ENCODE data around the gene WDR86. TPM values are rescaled to one million over a fixed set of nuclear protein-coding genes. Genes with fewer than 3 reads are reported as not detected.

Gene WDR86
- total RNA-seq, 1 experiment from 2014 or later: not detected

DNA sequence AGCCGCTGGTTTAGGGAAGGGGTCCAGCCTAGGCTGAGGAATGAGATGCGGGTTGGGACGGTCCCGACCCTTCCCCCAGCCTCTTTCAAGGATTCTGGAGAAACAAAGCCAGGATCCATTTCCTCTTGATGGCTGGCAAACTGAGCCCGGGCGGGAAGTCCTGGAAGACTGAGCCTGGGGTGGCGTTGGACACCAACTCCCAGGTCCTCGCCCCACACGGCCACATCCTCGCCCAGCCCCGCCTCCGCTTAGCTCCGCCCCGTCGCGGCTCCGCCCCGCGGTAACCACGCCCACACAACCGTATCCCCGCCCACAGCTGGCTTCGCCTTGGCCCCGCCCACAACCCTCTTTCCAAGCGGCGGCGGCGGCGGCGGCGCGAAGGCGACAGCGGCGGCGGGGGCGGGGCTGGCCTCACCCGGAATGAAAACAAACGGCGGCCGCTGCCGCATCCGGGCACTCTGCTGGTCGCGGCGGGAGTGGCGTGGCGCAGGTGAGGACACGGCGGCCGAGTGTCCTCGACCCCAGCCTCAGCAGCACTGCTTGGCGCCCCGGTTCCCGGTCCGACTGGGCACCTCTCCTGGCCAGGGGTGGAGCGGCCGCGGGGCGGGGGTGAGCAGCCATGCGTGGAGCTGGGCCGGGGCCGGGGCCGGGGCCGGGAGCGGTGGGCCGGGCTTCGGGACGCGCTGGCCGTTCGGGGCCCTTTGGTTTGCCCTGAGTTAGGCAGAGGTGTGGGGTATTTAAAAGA lies 68.3 kb downstream of the WDR86 start, which contains the start of gene NUB1:
Gene NUB1, plus strand, starts transcription at position 456 of the 745 bp plus-strand sequence. CDS start 3,538 bp downstream, outside the sequence.
- Histone ChIP-seq H3K4me2 (ENCODE audit: low read length) (peak within 1 kb of the TSS; percentile 74), H3K27ac (ENCODE audit: low read depth, low read length) (peak within 1 kb of the TSS; percentile 40), H3K4me1 (ENCODE audit: control insufficient read depth in 1 of 2, insufficient read depth in 2 of 2, low read length in 2 of 2) (peaks cover 18 to 26% of the 10 kb centered on the region in 2 experiments), H3K36me3 (ENCODE audit: control insufficient read depth in 1 of 2, insufficient read depth in 2 of 2, low read length in 2 of 2) (peaks cover 2 to 10% of the 10 kb centered on the region in 2 experiments; a peak in 1 of 4 replicates), H4K20me1 (ENCODE audit: insufficient read depth) (no peaks in the 10 kb centered on the region), H3K9ac (ENCODE audit: low read length) (peak within 1 kb of the TSS; percentile 68), H3K9me2 (ENCODE audit: insufficient read depth) (no peaks in the 10 kb centered on the region), H3K9me3 (ENCODE audit: control insufficient read depth in 1 of 2, insufficient read depth in 1 of 2, low read depth in 1 of 2, low read length in 2 of 2) (no peaks in the 10 kb centered on the region), H3K27me3 (ENCODE audit: insufficient read depth, low read length) (no peaks in the 10 kb centered on the region), H2AFZ (ENCODE audit: low read depth, low read length, poor library complexity, severe bottlenecking) (peak within 1 kb of the TSS; percentile 60), H3K79me2 (ENCODE audit: insufficient read depth, low read length) (peaks cover 26% of the 10 kb centered on the region), H3K4me3 (replicated peaks in 1 of 2; ENCODE audit: low read depth in 1 of 2, low read length in 2 of 2) (peak within 1 kb of the TSS; percentile 65 to 69)
- ATAC-seq (peak; percentile 95), DNase-seq (ENCODE audit: low read depth, low spot score) (peak; percentile 61)
- POLR2A ChIA-PET: interaction anchor here (0.6 to 0.9 kb wide), 3 partner anchors 26 to 197 kb away, joined by 3 to 4 read pairs (median 3); no protein-coding TSS in a partner anchor
- RAD21 ChIA-PET (ENCODE audit: low non-redundant PET in 1 of 2, low total read pairs in 2 of 2, uncharacterized antibody in 2 of 2, unreplicated experiment in 2 of 2): interaction anchor here in 1 of 2 experiments (1.0 kb wide), 1 partner anchor 24 kb away, joined by 3 read pairs; no protein-coding TSS in a partner anchor
- CTCF ChIA-PET: interaction anchor here (0.8 to 1.3 kb wide), 4 partner anchors 9 to 31 kb away, joined by 3 to 5 read pairs (median 4); no protein-coding TSS in a partner anchor
- BruUV-seq (replicated peaks): no TSS peak
- intact Hi-C loops (cut with micrococcal nuclease): no loop called here
- TF ChIP-seq ZFX (IDR thresholded peaks at IDR 0.05) (peak; percentile 78), YY1 (IDR thresholded peaks at IDR 0.05; ENCODE audit: extremely low read depth, insufficient replicate concordance, low read depth, low read length) (peak; percentile 21), POLR2A (IDR thresholded peaks at IDR 0.05; ENCODE audit: borderline replicate concordance, extremely low read depth, insufficient read depth, insufficient read length) (peak; percentile 38), ELF1 (IDR thresholded peaks at IDR 0.05; ENCODE audit: borderline replicate concordance, low read depth) (no peak), EZH2 (IDR thresholded peaks at IDR 0.05) (no peak), CBX3 (IDR thresholded peaks at IDR 0.05; ENCODE audit: low read depth) (no peak), SRF (IDR thresholded peaks at IDR 0.05; ENCODE audit: low read depth) (no peak; the same call in 1 of the 2 replicates), SP1 (IDR thresholded peaks at IDR 0.05; ENCODE audit: low read depth) (peak; percentile 78; the same call in 1 of the 2 replicates), TCF7L2 (IDR thresholded peaks at IDR 0.05; ENCODE audit: borderline replicate concordance, extremely low read depth, insufficient read depth, insufficient read length) (no peak), FOSL1 (IDR thresholded peaks at IDR 0.05; ENCODE audit: low read depth) (no peak), POLR2AphosphoS5 (IDR thresholded peaks at IDR 0.05; ENCODE audit: low read depth, low read length) (peak; percentile 92), JUND (IDR thresholded peaks at IDR 0.05) (no peak), SIN3A (IDR thresholded peaks at IDR 0.05; ENCODE audit: low read depth) (no peak), EGR1 (IDR thresholded peaks at IDR 0.05; ENCODE audit: low read depth) (peak; percentile 95)
- TF ChIP-seq, protein P1, sequence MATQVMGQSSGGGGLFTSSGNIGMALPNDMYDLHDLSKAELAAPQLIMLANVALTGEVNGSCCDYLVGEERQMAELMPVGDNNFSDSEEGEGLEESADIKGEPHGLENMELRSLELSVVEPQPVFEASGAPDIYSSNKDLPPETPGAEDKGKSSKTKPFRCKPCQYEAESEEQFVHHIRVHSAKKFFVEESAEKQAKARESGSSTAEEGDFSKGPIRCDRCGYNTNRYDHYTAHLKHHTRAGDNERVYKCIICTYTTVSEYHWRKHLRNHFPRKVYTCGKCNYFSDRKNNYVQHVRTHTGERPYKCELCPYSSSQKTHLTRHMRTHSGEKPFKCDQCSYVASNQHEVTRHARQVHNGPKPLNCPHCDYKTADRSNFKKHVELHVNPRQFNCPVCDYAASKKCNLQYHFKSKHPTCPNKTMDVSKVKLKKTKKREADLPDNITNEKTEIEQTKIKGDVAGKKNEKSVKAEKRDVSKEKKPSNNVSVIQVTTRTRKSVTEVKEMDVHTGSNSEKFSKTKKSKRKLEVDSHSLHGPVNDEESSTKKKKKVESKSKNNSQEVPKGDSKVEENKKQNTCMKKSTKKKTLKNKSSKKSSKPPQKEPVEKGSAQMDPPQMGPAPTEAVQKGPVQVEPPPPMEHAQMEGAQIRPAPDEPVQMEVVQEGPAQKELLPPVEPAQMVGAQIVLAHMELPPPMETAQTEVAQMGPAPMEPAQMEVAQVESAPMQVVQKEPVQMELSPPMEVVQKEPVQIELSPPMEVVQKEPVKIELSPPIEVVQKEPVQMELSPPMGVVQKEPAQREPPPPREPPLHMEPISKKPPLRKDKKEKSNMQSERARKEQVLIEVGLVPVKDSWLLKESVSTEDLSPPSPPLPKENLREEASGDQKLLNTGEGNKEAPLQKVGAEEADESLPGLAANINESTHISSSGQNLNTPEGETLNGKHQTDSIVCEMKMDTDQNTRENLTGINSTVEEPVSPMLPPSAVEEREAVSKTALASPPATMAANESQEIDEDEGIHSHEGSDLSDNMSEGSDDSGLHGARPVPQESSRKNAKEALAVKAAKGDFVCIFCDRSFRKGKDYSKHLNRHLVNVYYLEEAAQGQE (IDR thresholded peaks at IDR 0.05; ENCODE audit: low read depth): no peak
- TF ChIP-seq, protein P2, sequence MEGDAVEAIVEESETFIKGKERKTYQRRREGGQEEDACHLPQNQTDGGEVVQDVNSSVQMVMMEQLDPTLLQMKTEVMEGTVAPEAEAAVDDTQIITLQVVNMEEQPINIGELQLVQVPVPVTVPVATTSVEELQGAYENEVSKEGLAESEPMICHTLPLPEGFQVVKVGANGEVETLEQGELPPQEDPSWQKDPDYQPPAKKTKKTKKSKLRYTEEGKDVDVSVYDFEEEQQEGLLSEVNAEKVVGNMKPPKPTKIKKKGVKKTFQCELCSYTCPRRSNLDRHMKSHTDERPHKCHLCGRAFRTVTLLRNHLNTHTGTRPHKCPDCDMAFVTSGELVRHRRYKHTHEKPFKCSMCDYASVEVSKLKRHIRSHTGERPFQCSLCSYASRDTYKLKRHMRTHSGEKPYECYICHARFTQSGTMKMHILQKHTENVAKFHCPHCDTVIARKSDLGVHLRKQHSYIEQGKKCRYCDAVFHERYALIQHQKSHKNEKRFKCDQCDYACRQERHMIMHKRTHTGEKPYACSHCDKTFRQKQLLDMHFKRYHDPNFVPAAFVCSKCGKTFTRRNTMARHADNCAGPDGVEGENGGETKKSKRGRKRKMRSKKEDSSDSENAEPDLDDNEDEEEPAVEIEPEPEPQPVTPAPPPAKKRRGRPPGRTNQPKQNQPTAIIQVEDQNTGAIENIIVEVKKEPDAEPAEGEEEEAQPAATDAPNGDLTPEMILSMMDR (IDR thresholded peaks at IDR 0.05 in 2 of 3, conservative IDR thresholded peaks at IDR 0.05 in 1 of 3; ENCODE audit: borderline replicate concordance in 1 of 3, insufficient read depth in 1 of 3, low read depth in 2 of 3, low read length in 2 of 3): no peak
- TF ChIP-seq, protein P3, sequence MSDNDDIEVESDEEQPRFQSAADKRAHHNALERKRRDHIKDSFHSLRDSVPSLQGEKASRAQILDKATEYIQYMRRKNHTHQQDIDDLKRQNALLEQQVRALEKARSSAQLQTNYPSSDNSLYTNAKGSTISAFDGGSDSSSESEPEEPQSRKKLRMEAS (IDR thresholded peaks at IDR 0.05): peak; percentile 91
- TF ChIP-seq, protein P4, sequence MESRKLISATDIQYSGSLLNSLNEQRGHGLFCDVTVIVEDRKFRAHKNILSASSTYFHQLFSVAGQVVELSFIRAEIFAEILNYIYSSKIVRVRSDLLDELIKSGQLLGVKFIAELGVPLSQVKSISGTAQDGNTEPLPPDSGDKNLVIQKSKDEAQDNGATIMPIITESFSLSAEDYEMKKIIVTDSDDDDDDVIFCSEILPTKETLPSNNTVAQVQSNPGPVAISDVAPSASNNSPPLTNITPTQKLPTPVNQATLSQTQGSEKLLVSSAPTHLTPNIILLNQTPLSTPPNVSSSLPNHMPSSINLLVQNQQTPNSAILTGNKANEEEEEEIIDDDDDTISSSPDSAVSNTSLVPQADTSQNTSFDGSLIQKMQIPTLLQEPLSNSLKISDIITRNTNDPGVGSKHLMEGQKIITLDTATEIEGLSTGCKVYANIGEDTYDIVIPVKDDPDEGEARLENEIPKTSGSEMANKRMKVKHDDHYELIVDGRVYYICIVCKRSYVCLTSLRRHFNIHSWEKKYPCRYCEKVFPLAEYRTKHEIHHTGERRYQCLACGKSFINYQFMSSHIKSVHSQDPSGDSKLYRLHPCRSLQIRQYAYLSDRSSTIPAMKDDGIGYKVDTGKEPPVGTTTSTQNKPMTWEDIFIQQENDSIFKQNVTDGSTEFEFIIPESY (IDR thresholded peaks at IDR 0.05; ENCODE audit: extremely low read depth, insufficient replicate concordance, low read length): no peak
- TF ChIP-seq, protein P5, sequence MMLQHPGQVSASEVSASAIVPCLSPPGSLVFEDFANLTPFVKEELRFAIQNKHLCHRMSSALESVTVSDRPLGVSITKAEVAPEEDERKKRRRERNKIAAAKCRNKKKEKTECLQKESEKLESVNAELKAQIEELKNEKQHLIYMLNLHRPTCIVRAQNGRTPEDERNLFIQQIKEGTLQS (IDR thresholded peaks at IDR 0.05): no peak

All from HCT116 (cell line).